GM23248 (cell line): ENCODE results near the gene CYRIA.

Experiments used
- EZH2 ChIP-seq: fragments of 200-600 bp; sonication (generic); IDR thresholded peaks from 2 replicates; pipeline ENCODE4 v1.6.1; 2018; ENCODE audit warnings: antibody characterized with exemption, mild to moderate bottlenecking; ENCODE audit not compliant: insufficient read depth, poor library complexity, severe bottlenecking
- EZH2phosphoT487 ChIP-seq: fragments of 200-600 bp; sonication (generic); IDR thresholded peaks from 2 replicates; pipeline ENCODE4 v1.6.1; 2018; ENCODE audit warnings: antibody characterized with exemption, moderate library complexity, mild to moderate bottlenecking, low read depth; ENCODE audit not compliant: insufficient read depth

DNA sequence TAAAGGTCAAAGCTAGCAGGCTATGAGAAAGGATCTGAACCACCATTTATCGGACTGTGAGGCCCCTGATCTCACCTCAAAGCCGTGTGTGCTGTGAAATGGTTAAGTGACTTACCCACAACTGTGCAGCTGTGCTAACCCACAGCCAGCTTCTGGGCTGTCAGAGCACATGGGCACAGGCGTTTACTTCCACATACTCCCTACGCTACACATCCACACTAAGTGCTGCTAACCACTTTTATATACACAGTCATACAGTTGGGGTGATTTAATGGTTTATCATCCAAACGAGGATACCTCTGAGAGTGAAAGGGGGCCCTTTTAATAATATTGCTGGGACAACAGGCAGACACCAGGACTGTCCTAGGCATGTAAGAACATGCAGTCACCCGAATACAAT is 37.3 kb downstream of the CYRIA start:
- TF ChIP-seq EZH2 (no peak), EZH2phosphoT487 (no peak)
